Cardiac septum (tissue), 1 donor: Measurements from ENCODE around the gene CLEC16A. TPM values are rescaled to one million over a fixed set of nuclear protein-coding genes. Genes with fewer than 3 reads are reported as not detected.
"Not testable (repeated sequence)": the region's sequence is repeated elsewhere in the genome, so short reads cannot be mapped to it uniquely, and the experiment has no call there.

Source experiments
- DNase-seq: peaks from one replicate; pipeline ENCODE4 v3.0.0-alpha.2; 2020; ENCODE audit warnings: low spot score
- intact Hi-C: fragments of 100-400 bp; cut with DNase I; formaldehyde crosslinking; loops from one replicate; pipeline ENCODE4 v1.14.0; 2022
- total RNA-seq: library from RNA; stranded (reverse); fragmentation: NEBNext Ultra II Directional; extraction: Animal tissue kit (Norgen Biotek cat#: 25700); gene quantifications from one replicate; pipeline ENCODE4 v1.2.1, GENCODE V29; 2021
- donor health status: DM: no; HTN: no; CAD: no.

CLEC16A gene
- total RNA-seq, 1 donor from 2014 or later = 28.4 TPM

GRCh38 chr16:10957771-10958482 lies 13.6 kb downstream of the CLEC16A start:
- intact Hi-C loops = no loop called here

GRCh38 chr16:10959161-10959560 lies 14.8 kb downstream of the CLEC16A start:
- intact Hi-C loops = no loop called here
- no peak for DNase-seq

More at GRCh38 chr16:10957771-10958482, 13.6 kb downstream of the CLEC16A start:
- no peak for DNase-seq

- no peak for DNase-seq
- intact Hi-C loops = loop anchor here (10.0 kb wide), 6 partner anchors 404 to 784 kb away; partner anchors contain the start of gene TXNDC11
Observed at GRCh38 chr16:10961231-10961630, 16.9 kb downstream of the CLEC16A start.

GRCh38 chr16:10964039-10964890 lies 19.9 kb downstream of the CLEC16A start:
- peak; percentile 91 for DNase-seq
- intact Hi-C loops = loop anchor here (10.0 kb wide), 6 partner anchors 401 to 781 kb away; partner anchors contain the start of gene TXNDC11

GRCh38 chr16:10964891-10965326 lies 20.5 kb downstream of the CLEC16A start:
- no peak for DNase-seq
- intact Hi-C loops = loop anchor here (10.0 kb wide), 6 partner anchors 400 to 780 kb away; partner anchors contain the start of gene TXNDC11

GRCh38 chr16:10965440-10966061 lies 21.2 kb downstream of the CLEC16A start:
- no peak for DNase-seq
- intact Hi-C loops = loop anchor here (10.0 kb wide), 6 partner anchors 399 to 779 kb away; partner anchors contain the start of gene TXNDC11

- intact Hi-C loops = loop anchor here (10.0 kb wide), 6 partner anchors 399 to 779 kb away; partner anchors contain the start of gene TXNDC11
- no peak for DNase-seq
Observed at GRCh38 chr16:10966129-10966528, 21.8 kb downstream of the CLEC16A start.

- DNase-seq = not testable (repeated sequence)
- intact Hi-C loops = loop anchor here (10.0 kb wide), 6 partner anchors 398 to 778 kb away; partner anchors contain the start of gene TXNDC11
Observed at GRCh38 chr16:10966559-10966958, 22.2 kb downstream of the CLEC16A start.

GRCh38 chr16:10967986-10968385 lies 23.6 kb downstream of the CLEC16A start:
- no peak for DNase-seq
- intact Hi-C loops = loop anchor here (10.0 kb wide), 6 partner anchors 397 to 777 kb away; partner anchors contain the start of gene TXNDC11

GRCh38 chr16:10968498-10968897 lies 24.1 kb downstream of the CLEC16A start:
- DNase-seq = no peak
- intact Hi-C loops = loop anchor here (10.0 kb wide), 6 partner anchors 396 to 776 kb away; partner anchors contain the start of gene TXNDC11

GRCh38 chr16:10969615-10970014 lies 25.3 kb downstream of the CLEC16A start:
- intact Hi-C loops = loop anchor here (10.0 kb wide), 6 partner anchors 395 to 775 kb away; partner anchors contain the start of gene TXNDC11
- DNase-seq = no peak

GRCh38 chr16:10970065-10970464 lies 25.7 kb downstream of the CLEC16A start:
- no peak for DNase-seq
- intact Hi-C loops = no loop called here

- DNase-seq = no peak
- intact Hi-C loops = loop anchor here (1.0 kb wide), 1 partner anchor 285 kb away; the partner anchor contains the start of gene SOCS1
Observed at GRCh38 chr16:10971560-10971961, 27.2 kb downstream of the CLEC16A start.

- intact Hi-C loops = no loop called here
- no peak for DNase-seq
Observed at GRCh38 chr16:10972108-10972818, 27.9 kb downstream of the CLEC16A start.

GRCh38 chr16:10972819-10973464 lies 28.6 kb downstream of the CLEC16A start:
- no peak for DNase-seq
- intact Hi-C loops = no loop called here

- intact Hi-C loops = no loop called here
- no peak for DNase-seq
Observed at GRCh38 chr16:10976634-10977033, 32.3 kb downstream of the CLEC16A start.

- intact Hi-C loops = no loop called here
- DNase-seq = no peak
Observed at GRCh38 chr16:10978124-10978523, 33.8 kb downstream of the CLEC16A start.

GRCh38 chr16:10978871-10979446 lies 34.6 kb downstream of the CLEC16A start:
- intact Hi-C loops = no loop called here

More at GRCh38 chr16:10978871-10979446, 34.6 kb downstream of the CLEC16A start:
- DNase-seq = peak; percentile 35
